Body of pancreas (tissue), 4 donors: Measurements from ENCODE around the gene TTC13. TPM values are rescaled to one million over a fixed set of nuclear protein-coding genes. Genes with fewer than 3 reads are reported as not detected.

Experiments used
- ATAC-seq: fragments of 150-250 bp; one replicate; pipeline ENCODE4 v1.9.1; 2016
- DNase-seq, 4 donors: peaks; one replicate each; pipeline ENCODE4 v3.0.0-alpha.2; 2019
- H3K27ac ChIP-seq, 4 donors: fragments of 200-600 bp; sonication (generic); 1 replicate in 3 of 4; 2 replicates in 1 of 4; pipeline versions ENCODE4 v1.5.1 to v1.6.1; 2016 to 2019; ENCODE audit warnings: mild to moderate bottlenecking in 1 of 4, mixed read lengths in 1 of 4, moderate library complexity in 1 of 4
- H3K27me3 ChIP-seq, 2 donors: fragments of 200-600 bp; sonication (generic); one replicate each; pipeline ENCODE4 v1.6.0; 2016; ENCODE audit warnings: mild to moderate bottlenecking in 1 of 2
- H3K36me3 ChIP-seq, 2 donors: fragments of 200-600 bp; sonication (generic); replicated peaks in 1 of 2; 2 replicates each; pipeline ENCODE4 v1.5.1; 2016; ENCODE audit warnings: low read depth in 2 of 2; ENCODE audit not compliant: insufficient read depth in 1 of 2
- H3K4me1 ChIP-seq: fragments of 200-600 bp; sonication (generic); one replicate; pipeline ENCODE4 v1.6.0; 2016
- H3K4me3 ChIP-seq, 2 donors: fragments of 200-600 bp; sonication (generic); 1 replicate in 1 of 2; 2 replicates in 1 of 2; pipeline ENCODE4 v1.5.1; 2016 to 2019
- H3K9me3 ChIP-seq, 3 donors: fragments of 200-600 bp; sonication (generic); 1 replicate in 2 of 3; 2 replicates in 1 of 3; pipeline ENCODE4 v1.5.1; 2016
- CTCF ChIP-seq, 7 experiments: fragments of 450-650 bp in 4 of 7; fragments of 200-600 bp in 3 of 7; sonication (generic) in 3 of 7; IDR thresholded peaks; one replicate each; pipeline ENCODE4 v1.5.1; 2016 to 2019; ENCODE audit warnings: antibody characterized with exemption in 7 of 7
- POLR2A ChIP-seq, 3 donors: fragments of 450-650 bp; IDR thresholded peaks; one replicate each; pipeline ENCODE4 v1.6.1; 2016; ENCODE audit warnings: antibody characterized with exemption in 3 of 3, mild to moderate bottlenecking in 2 of 3
- WGBS, 2 donors: methylation state at CpG; one replicate each; pipeline ENCODE4 v1.1.5; 2017; 5-methylcytosine and 5-hydroxymethylcytosine counted together
- intact Hi-C: fragments of 100-400 bp; cut with DNase I; formaldehyde crosslinking; loops from one replicate; pipeline ENCODE4 v1.15.1; 2023
- total RNA-seq, 2 donors: library from RNA; depleted of rRNA; stranded (reverse); fragments of >200 nt; gene quantifications; one replicate each; pipeline ENCODE4 v1.1.0, GENCODE V29; 2016

The TTC13 gene
- total RNA-seq, 2 donors from 2014 or later, result 18.2 to 24.4 TPM

DNA sequence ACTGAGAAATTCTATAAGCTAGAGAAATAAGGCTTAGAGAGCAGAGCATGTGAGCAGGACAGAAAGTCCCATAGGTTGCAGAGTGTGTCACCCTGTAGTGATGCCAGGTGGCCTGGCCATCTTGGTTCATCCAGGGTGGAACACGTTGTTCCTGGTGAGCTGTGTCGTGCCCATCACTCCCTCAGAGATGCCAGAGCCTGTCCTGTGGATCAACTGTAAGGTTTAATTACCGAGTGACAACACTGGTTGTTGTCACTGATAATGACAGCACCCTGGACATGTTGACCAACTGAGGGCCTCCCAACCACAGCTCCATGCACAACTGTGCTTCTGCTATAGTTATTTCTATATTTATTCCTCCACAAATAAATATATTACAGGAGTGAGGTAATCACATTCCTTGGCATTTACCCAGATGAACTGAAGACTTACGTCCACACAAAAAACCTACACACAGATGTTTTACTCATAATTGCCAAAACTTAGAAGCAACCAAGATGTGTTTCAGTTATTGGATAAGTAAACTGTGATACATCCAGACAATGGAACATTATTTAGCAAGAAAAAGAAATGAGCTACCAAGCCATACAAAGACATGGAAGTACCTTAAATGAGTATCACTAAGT lies 116.6 kb downstream of the TTC13 start:
- WGBS, 2 donors, result 83 to 85% methylated on average over 4 of the region's 4 CpGs

DNA sequence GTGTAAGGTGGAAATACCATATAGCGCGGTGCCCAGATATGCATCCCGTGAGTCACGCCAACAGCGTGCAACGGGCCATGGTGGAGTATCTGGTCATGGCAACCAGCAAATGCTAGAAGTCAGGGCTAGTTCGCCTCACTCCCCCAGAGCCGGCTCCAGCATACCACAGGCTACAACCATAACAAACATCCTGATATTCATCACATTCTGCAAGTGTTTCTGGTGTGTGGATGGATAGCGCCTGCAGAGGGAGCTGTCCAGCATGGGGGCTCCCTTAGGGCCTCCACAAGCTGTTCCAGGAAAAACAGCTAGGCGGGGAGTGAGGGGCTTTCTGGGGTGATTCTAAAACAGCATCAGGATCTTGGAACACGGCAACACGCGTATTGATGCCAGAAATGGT lies 117.2 kb downstream of the TTC13 start:
- DNase-seq, result no peak
- Histone ChIP-seq H3K27ac (peak overlapping the region in 1 of 4 donors; percentile 3), H3K27me3 (no peaks in the 10 kb centered on the region), H3K4me1 (peaks cover 62% of the 10 kb centered on the region), H3K36me3 (no peaks in the 10 kb centered on the region), H3K9me3 (no peaks in the 10 kb centered on the region), H3K4me3 (no peak overlapping the region)
- intact Hi-C loops, result no loop called here
- ATAC-seq, result no peak
- TF ChIP-seq CTCF (IDR thresholded peaks at IDR 0.05) (no peak), POLR2A (IDR thresholded peaks at IDR 0.05) (no peak)
- WGBS, 2 donors, result 97 to 98% methylated on average over 11 to 13 of the region's 13 CpGs

More for the DNA sequence above, 116.6 kb downstream of the TTC13 start:
- H3K27ac ChIP-seq, result peak overlapping the region in 2 of 4 donors; percentile 95
- no peaks in the 10 kb centered on the region for H3K9me3 ChIP-seq
- no peak overlapping the region for H3K4me3 ChIP-seq
- DNase-seq (no peak), ATAC-seq (no peak)
- TF ChIP-seq CTCF (IDR thresholded peaks at IDR 0.05) (no peak), POLR2A (IDR thresholded peaks at IDR 0.05) (no peak)
- peaks cover 62% of the 10 kb centered on the region for H3K4me1 ChIP-seq
- no peaks in the 10 kb centered on the region for H3K36me3 ChIP-seq
- intact Hi-C loops, result no loop called here
- no peaks in the 10 kb centered on the region for H3K27me3 ChIP-seq

DNA sequence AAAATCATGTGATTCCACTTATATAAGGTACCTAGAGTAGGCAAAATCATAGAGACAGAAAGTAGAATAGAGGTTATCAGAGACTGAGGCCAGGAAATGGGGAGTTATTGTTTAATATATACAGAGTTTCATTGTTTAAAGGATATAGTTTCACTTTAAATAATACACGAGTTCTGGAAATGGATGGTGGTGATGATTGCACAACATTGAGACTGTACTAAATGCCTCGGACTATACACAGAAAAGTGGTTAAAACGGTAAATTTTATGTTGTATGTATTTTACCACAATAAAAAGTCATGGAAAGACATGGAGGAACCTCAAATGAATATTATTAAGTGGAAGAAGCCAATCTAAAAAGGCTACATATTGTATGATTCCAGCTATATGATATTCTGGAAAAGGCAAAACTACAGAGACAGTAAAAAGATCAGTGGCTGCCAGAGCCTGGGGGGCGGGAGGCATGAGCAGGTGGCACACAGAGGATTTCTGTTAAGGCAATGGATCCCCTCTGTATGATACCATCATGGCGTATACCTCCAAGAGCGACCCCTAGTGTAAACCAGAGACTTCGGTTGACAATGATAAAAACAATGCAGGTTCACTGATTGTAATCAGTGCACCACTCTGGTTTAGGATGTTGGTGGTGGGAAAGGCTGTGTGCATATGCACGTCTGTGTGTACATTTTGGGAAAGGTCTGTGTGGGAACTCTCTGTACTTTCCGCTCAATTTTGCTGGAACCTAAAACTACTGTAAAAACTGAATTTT lies 117.9 kb downstream of the TTC13 start:
- intact Hi-C loops, result no loop called here
- H3K27me3 ChIP-seq, result no peaks in the 10 kb centered on the region
- no peak overlapping the region for H3K4me3 ChIP-seq
- no peaks in the 10 kb centered on the region for H3K9me3 ChIP-seq
- no peaks in the 10 kb centered on the region for H3K36me3 ChIP-seq
- DNase-seq (no peak), ATAC-seq (no peak)
- WGBS, 2 donors, result 84 to 91% methylated on average over 9 of the region's 9 CpGs
- peak overlapping the region in 1 of 4 donors; percentile 13 for H3K27ac ChIP-seq
- H3K4me1 ChIP-seq, result peaks cover 62% of the 10 kb centered on the region
- TF ChIP-seq CTCF (IDR thresholded peaks at IDR 0.05), result no peak
- TF ChIP-seq POLR2A (IDR thresholded peaks at IDR 0.05), result no peak

DNA sequence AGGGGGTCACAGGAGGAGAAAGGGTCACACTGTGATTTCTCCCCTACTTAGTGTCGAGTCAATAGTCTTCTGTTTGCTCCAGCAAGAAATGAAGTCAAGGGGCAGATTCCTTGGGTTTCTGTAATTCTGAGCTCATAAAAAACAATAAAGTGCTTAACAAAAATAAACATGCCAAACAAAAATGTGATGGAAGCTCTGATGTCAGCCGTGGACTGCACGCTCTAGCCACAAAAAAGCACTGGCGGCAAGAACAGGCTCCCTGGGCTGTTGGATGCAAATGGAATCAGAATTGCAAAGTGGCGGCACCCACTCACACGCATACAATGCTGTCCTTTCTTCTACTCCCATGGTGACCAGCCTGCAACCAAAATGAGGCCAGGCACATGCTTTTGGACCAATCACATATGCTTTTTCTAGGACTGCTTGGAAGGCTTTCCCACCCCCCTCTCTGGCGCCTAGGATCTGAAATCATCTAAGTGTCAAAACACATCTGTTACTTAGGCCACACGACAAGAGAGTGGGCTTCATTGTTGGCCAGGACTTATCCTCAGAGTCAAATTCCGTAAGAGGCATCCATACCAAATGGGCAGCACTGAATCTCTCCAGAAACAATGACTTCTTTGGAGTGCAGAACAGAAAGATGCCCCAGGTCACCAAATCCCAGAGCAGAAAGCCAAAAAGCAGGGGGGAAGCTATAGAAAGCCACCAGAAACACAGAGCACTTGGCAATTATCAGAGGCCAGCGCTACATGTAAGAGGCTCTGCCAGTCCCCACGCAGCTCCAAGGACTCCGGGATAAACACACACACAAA lies 119.5 kb downstream of the TTC13 start:
- no peaks in the 10 kb centered on the region for H3K27me3 ChIP-seq
- WGBS, 2 donors, result 72 to 80% methylated on average over 12 of the region's 12 CpGs
- H3K27ac ChIP-seq, result peak overlapping the region in 3 of 4 donors; percentile 48 to 73 (median 51)
- H3K9me3 ChIP-seq, result no peaks in the 10 kb centered on the region
- no peak for TF ChIP-seq POLR2A (IDR thresholded peaks at IDR 0.05)
- TF ChIP-seq CTCF (IDR thresholded peaks at IDR 0.05), result no peak
- ATAC-seq (no peak), DNase-seq (no peak)
- H3K4me3 ChIP-seq, result no peak overlapping the region
- intact Hi-C loops, result no loop called here
- H3K4me1 ChIP-seq, result peaks cover 55% of the 10 kb centered on the region
- no peaks in the 10 kb centered on the region for H3K36me3 ChIP-seq
